Occipital lobe (tissue), 2 donors: ENCODE results near the gene ATP1B3. TPM values are rescaled to one million over a fixed set of nuclear protein-coding genes. Genes with fewer than 3 reads are reported as not detected.
"Not testable (repeated sequence)": the region's sequence is repeated elsewhere in the genome, so short reads cannot be mapped to it uniquely, and the experiment has no call there.

Source experiments
- DNase-seq: peaks from one replicate; lab custom pipeline; 2025; lab: John Stamatoyannopoulos, UW
- total RNA-seq: library from RNA; depleted of rRNA; stranded (reverse); fragments of >200 nt; gene quantifications from one replicate; pipeline ENCODE4 v1.2.3, GENCODE V29; 2014

Gene ATP1B3
- total RNA-seq, 1 donor from 2014 or later = 40.7 TPM

DNA sequence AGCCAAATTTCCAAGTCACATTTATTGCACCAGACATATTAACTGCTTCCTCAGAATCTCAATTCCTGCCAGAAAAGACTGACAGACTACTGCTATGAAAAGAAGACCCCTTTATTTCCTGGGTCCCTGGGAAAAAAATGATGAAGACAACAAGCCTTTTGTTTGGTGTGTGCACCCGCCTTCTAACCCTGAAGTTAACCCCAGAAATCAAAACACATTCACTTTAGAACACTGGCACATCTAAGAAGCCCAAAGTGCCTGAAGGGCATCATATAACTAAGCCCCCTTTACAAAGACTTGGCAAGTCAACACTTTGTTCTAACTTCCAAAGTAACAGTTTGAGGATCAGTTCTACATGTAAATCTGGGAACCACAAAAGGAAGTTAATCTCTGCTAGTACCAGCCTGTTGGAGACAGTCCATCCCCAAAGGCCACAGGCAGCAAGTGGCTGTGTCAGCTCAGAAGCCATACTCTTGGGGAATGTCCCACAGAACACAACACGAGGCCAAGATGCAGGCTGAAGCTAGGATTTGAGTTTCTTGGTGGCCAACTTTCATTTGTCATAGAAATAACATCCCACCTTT lies 16.3 kb upstream of the ATP1B3 start:
- no peak for DNase-seq

DNA sequence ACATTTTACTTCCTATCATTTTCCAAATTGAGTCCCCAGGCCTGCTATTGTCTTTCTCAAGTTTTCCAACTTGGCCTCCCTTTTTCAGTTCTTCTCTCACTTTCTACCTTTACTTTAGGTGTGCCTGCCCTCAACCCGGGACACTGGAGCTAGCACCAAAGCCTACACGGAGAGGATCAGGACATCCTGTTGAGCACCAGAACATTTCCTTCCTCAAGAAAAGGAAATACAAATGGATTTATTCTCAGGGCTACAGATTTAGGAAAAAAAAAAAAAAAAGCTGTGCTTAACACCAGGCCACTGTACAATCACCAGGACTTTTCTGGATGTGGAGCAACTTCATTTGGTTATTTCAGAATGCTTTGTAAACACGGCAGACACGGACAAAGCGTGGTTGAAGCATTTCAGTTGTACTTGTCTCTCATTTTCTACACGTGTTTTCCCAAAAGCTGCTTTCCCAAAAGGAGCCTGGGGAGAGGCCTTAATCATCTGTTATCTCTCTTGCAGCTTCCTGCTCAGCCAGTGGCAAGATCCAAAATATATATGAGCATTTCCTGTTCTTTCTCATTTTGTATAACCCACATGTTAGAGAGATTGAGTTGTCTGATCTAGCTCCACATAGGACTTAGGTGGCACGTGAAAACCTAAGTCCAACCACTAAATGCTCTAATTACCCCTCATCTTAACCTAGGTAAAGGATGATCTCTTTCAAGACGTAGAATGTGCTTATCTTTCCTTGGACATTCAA lies 15.5 kb upstream of the ATP1B3 start:
- DNase-seq = no peak

DNA sequence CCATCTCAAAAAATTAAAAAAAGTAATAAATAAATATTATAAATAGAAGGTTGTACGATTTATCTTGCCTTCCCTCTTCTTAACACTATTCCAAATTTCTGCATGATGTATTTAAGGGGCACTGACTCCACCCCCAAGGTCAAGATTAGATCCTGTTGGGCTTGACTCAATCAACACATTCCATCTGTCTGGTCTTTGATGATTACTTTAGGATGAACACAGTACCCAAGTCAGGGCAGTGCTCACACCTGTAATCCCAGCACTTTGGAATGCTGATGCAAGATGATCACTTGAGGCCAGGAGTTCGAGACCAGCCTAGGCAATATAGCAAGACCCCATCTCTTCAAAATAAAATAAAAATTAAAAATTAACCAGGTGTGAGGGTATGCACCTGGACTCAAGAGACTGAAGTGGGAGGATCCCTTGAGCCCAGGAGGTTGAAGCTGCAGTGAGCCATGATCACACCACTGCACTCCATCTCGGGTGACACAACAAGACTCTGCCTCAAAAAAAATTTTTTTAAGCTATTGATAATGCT lies 14.1 kb upstream of the ATP1B3 start:
- DNase-seq = no peak

DNA sequence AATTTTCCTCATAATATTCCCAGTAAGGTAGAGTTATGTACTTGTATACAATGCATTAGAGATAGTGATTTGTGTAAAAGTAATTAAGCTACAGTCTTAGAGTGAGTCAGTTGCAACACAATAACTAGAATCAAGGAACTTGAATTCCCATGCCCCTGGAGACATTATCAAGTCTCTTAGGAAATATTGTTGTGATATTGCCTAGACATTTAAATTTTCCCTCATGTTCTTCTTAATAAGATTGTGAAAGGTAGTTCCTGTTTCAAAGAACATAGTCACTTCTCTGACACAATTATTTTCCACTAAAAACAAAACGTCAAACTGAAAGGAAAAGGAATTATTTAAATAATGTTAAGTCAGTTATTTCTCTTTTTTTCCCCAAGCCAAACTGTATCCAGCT lies 13.0 kb upstream of the ATP1B3 start:
- DNase-seq = no peak

DNA sequence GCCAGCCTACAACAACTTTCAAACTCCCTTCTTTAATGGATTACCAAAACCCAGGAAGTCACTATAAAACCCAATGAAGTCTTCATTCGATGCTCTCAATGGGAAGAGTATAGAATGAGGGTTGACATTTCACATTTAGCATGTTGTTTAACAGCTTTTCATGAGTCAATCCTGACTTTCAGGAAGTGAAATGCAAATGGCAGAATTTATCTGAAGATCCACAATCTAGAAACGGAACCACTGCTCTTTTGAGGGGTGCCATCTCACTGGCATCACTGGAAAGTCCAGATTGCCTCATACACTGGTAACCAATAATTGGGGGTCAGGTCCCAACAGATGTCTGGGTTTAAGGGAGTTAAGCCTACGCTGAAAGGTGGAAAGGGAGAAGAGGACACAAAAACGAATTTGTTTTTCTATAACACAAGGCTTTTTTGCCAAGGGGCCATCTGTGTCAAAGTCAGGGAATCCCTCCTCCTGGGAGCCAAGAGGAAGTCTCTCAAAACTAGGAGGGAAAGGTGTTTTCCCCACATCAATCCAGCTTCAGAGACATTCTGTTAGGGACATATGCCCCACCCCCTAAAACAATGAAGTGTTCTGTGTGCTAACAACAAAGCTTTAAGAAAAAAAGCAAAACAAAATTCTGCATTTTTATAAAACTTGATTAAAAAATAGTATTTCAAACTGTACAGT lies 12.0 kb upstream of the ATP1B3 start:
- DNase-seq = no peak

DNA sequence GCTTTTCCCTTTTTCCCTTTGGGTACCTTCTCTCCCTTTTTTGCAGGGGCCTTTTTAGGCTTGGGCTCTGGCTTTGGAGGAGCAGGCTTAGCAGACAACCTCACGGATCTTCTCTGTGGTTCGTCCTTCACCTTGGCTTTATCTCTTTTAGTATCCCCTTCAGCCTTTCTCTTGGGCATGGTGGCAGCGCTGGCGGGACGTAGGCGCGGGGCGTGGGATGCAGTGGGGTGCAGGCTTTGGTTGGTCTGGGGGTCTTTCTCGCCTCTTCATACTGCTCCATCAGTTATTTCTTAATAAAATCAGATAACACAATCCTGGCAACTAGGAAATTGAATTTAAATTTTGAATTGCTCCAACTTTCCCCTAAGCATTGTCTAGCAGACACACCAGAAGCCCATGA lies 11.3 kb upstream of the ATP1B3 start:
- DNase-seq = no peak

DNA sequence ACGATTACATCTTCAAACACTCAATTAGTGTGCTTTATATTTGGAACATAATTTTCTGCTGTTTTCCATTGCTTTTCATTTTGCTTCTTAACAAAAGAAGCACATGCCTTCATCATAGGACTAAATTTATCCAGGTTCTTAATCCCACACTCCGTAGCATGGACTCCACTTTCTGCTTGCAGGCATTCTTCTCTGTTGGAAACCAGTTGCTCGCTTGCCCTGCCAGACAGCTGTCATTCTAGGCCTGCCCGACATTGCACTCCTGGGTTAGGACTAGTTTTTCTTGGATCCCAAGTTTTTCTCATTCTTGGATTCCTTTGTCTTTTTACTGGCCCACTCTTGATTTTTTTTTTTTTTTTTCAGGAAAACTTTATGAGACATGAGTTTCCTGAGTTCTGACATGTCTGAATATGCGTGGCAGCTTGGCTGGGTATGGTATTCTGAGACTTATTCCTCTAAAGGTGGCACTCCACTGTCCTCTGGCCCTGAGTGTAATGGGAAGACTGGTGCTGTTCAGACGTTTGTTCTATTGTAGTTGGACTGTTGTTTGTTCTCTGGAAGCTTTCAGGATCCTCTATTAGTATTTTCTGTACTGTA lies 6.3 kb upstream of the ATP1B3 start:
- no peak for DNase-seq

DNA sequence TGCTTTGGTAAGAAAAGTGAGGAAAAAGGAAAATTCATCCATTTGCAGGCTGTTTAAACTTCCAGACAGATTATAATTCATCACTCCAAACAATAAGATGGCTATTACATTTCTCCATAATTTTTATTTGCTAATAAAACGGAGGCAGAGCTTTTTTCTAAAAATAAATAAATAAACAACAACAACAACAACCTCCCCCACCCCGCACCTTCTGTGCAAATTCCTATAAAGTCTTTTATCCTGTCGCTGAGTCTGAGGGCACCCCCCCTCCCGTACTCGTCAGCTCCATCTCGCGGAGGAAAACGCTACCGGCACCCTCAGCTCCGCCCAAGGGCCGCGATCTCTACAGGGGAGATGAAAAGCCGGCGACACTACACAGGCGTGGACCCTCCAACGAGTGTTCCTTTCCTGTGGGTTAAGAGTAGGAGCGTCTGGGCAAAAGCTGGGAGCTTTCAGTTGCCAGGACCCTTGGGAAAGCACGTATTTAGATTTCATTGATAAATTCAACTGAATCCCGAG lies 1.0 kb upstream of the ATP1B3 start:
- peak; percentile 80 for DNase-seq

DNA sequence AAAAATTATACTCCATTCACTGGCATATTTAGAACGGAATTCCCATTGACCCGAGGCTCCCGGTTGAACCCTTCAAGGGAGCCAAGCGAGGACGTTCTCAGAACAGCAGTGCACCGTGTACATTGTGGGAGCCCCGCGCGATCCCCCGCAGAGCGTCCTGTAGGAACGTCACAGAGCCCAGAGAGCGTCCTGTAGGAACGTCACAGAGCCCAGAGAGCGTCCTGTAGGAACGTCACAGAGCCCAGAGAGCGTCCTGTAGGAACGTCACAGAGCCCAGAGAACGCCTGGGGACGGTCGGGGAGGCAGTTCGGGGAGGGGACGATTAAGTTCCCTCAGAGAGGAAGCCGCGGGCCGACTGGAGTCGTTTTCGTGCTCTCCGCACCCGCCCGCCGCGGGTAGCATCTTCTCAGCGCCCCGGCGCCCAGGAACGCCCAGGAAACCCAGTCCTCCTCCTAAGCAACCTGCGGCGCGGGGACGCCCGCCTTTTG lies 506 bp upstream of the ATP1B3 start:
- DNase-seq = peak; percentile 54

DNA sequence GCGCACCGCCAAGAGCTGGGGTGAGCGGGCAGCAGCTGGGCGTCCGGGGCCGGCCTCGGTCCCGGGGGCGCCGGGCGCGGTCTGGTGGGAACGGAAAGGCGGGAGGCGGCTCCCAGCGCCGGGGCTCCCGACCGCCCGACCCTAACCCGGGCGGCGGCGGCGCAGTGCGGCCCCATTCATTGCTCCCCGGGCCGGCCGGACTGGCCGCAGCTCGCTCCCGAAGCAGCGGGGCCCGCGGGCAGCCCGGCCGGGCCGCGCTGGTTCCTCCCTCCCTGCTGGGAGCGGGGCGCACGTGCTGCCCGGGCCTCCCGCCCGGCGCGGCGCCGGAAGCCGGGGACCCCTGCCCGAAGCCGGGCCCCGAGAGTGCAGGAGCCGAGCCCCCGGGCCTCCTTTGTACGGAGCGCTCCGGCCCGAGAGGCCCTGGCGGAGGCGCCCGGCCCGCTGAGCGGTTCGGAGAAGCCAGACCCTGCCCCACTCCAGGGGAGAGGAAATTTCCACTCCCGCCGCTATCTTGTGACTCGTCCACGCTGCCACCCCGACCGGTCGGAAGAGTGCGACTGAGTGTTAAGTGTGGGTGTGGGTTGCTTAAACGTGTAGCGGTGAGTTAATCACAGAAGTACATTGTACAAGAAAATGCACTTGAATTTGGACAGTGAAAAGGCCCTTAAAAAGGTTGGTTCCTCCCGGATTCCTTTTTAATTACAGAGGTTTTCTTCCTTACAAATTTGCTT lies 613 bp downstream of the ATP1B3 start:
- peak; percentile 59 for DNase-seq

DNA sequence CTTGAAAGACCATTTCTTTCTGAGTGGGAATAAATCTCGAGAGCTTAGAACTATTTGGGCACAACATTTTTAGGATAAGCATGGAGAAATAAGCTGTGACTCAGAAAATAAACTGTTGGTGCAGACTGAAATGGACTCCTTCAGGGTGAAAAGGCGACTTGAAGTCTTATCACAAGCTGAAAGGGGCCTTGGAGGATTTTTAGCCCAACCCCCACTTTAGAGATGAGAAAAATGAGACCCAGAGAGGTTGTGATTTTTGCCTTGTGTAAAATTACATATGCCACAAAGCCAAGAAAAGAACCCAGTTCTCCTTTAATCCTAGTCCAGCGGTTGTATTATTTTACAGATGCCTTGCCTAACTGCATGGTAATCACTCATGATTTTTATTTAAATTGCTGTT lies 1.5 kb downstream of the ATP1B3 start:
- DNase-seq = no peak

DNA sequence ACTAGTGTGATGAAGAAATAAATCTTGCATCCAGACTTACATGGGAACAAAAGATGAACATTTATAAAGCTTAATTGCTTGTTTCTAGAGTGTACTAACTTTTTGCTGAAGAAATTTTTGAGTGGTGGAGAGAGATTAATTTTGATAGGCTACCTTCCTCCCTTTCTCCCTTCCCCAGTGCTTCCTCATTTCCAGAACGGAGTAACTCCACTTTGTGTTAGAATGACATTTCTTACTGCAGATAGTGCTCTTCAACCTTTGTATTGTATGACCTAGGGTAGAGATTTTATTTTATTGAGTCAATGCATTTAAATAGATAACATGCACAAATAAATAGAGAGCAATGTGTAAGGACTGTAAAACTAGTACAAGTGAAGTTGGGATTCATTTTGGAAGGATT lies 1.9 kb downstream of the ATP1B3 start:
- DNase-seq = no peak

DNA sequence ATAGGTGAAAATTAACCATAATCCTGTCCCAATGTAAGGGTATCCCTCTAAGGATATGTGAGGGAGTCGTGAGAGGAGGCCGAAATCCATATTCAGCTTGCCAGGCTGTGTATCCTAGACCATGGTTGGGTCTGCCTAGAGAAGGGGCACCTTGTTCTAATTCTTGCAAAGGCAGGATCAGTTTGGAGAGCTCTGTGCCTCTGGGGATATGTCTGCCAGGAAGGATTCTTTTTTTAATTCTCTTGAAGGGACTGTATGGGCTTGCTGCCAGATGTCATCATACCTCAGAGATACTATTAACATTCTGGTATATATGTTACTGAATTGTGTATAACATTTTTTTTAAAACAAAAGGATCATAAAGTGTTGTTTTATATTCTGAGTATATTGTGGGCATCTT lies 2.4 kb downstream of the ATP1B3 start:
- DNase-seq = peak; percentile 1

DNA sequence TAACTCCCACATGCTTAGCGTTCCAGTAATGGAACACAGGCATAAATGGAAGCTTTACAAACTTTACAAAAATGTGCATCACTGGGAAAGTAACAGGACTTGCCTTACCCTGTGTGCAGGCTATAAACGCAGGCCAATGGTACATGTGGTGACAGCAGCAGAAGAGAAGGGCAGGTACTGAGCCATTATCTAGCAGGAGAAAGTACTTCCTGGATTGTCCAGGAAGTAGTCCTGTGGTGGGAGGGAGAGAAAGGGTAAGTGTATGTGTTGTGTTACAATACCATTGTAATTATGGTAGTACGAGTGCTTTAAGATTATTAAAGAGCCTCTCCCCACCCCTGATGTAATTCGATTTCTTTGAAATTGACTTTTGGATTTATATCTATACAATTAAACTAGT lies 5.3 kb downstream of the ATP1B3 start:
- DNase-seq = no peak

DNA sequence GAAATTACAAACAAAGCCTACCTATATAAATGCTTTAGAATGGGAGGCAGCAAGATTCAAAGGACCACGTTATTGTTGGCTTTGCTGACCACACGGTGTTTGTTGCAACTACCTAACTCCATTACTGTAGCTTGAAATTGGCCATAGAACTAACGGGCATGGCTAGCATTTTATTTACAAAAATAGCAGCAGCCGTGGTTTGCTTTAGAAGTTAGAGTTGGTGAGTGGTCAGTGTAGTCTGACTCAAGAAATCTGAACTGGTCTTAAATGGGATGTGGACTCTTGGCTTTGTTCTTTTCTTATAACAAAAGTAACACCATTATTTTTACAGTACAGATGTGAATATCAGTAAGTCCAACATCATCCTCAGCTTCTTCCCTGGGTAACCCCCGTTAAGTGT lies 10.6 kb downstream of the ATP1B3 start:
- DNase-seq = no peak

DNA sequence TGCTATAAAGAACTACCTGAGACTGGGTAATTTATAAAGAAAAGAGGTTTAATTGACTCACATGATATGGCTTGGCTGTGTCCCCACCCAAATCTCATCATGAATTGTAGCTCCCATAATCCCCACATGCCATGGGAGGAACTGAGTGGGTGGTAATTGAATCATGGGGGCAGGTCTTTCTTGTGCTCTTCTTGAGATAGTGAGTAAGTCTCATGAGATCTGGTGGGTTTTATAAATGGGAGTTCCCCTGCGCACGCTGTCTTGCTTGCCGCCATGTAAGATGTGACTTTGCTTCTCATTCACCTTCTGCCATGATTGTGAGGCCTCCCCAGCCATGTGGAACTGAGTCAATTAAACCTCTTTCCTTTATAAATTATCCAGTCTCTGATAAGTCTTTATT lies 12.1 kb downstream of the ATP1B3 start:
- not testable (repeated sequence) for DNase-seq

DNA sequence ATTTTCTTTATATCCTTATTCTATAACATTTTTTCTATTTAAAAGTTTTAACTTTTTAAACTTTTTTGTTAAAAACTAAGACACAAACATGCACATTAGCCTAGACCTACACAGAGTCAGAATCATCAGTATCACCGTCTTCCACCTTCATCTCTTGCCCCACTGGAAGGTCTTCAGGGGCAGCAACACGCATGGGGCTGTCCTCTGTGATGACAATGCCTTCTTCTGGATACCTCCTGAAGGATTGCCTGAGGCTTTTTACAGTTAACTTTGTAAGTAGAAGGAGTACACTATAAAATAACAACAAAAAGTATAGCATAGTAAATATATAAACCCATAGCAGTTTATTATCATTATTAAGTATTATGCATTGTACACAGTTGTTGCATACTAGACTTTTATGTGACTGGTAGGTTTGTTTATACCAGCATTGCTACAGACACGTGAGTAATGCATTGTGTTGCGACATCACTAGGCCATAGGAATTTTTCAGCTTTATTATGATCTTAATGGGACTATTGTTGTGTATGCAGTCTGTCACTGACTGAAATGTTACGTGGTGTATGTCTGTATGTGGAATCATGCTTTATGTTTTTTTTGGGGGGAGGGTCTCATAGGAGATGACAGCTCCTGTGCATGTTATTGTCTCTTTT lies 18.2 kb downstream of the ATP1B3 start:
- no peak for DNase-seq

DNA sequence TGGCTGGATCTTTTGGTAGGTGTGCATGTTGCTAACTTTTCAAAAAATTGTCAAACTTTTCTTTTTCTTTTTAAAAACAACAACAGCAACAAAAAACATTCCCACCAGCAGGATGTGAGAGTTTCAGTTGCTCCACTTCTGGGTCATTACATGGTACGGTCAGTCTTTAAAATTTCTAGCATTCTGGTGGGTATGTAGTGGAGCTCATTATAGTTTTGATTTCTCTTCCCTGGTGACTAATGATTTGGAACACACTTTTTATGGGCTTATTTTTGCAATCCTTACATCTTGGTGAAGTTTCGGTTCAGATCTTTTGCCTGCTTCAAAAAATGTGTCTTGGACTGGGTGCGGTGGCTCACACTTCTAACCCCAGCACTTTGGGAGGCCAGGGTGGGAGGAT lies 19.3 kb downstream of the ATP1B3 start:
- no peak for DNase-seq

DNA sequence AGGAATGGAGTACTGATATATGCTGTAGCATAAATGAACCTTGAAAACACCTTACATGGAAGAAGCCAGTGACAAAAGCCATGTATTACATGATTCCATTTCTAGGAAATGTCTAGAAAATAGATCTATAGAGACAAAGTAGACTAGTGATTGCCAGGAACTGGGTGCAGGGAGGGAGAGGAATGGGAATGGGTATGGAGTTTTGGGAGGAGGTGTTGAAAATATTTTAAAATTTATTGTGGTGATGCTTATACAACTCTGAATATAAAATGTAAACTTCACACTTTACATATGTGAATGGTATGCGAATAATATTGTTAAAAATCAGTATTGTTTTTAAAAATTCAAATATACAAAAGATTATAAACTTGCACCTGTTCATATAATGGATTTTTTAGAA lies 22.5 kb downstream of the ATP1B3 start:
- no peak for DNase-seq

DNA sequence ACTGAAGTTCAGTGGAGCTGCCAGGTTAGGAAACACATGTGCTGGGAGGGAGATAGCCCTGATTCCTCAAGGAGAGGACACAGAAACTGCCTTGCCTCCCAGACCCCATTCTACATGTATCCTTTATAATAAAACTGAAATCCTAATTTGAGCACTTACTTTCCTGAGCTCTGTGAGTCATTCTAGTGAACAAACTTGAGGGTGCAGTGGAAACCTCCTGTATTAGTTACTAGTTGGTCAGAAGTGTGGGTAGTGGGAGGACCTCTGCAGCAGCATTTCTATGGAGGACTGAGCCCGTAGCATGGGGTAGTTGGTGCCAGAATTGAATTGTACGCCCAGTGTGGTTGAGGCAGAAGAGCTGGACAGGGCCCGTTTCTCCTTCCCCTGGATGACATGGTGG lies 23.9 kb downstream of the ATP1B3 start:
- DNase-seq = no peak

DNA sequence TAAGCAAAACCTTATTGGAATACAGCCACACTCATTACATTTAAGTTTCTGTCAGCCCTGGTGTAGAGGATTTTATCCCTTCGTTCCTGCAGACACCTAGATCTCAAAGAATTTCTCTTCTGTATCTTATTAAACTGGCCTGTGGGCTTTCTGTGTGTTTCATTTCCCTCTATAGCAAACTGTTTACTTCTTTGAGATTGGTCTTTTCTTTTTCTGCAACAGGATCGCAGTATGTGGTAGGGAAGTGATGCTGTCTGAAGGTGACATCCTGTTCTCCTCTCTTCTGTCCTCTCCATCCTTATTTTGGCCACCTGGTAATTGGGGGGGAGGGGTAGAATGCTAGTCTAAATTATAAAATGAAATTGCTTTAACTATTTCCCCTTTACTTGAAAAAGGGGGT lies 25.5 kb downstream of the ATP1B3 start:
- DNase-seq = no peak
